H9 (cell line): ENCODE measurements around the gene FOSL2. TPM values are rescaled to one million over a fixed set of nuclear protein-coding genes. Genes with fewer than 3 reads are reported as not detected.

Experiments
- DNase-seq: peaks from one replicate; pipeline ENCODE4 v3.0.0-alpha.2; 2017
- H2AFZ ChIP-seq: one replicate; pipeline ENCODE4 v1.6.1; 2013; ENCODE audit warnings: mild to moderate bottlenecking, low read length, control low read depth, moderate library complexity
- H2AK5ac ChIP-seq: 2 replicates; pipeline ENCODE4 v1.6.1; 2013; ENCODE audit warnings: low read length, control low read depth, mixed read lengths; ENCODE audit not compliant: insufficient read length
- H2BK120ac ChIP-seq: one replicate; pipeline ENCODE4 v1.6.1; 2013; ENCODE audit warnings: low read depth, mild to moderate bottlenecking, low read length, control low read depth, inconsistent platforms; ENCODE audit not compliant: poor library complexity, severe bottlenecking
- H2BK12ac ChIP-seq: 2 replicates; pipeline ENCODE4 v1.6.1; 2013; ENCODE audit warnings: low read length, control low read depth, mixed read lengths, low read depth; ENCODE audit not compliant: insufficient read length
- H2BK15ac ChIP-seq: 2 replicates; pipeline ENCODE4 v1.6.1; 2013; ENCODE audit warnings: low read depth, low read length, control low read depth
- H2BK20ac ChIP-seq: one replicate; pipeline ENCODE4 v1.6.1; 2013; ENCODE audit warnings: low read depth, mild to moderate bottlenecking, low read length, control low read depth, inconsistent platforms; ENCODE audit not compliant: poor library complexity, severe bottlenecking
- H2BK5ac ChIP-seq: 2 replicates; pipeline ENCODE4 v1.6.1; 2013; ENCODE audit warnings: low read length, control low read depth, mixed read lengths; ENCODE audit not compliant: insufficient read length
- H3K14ac ChIP-seq: 2 replicates; pipeline ENCODE4 v1.6.1; 2013; ENCODE audit warnings: low read length, control low read depth; ENCODE audit not compliant: insufficient read depth
- H3K18ac ChIP-seq: 2 replicates; pipeline ENCODE4 v1.6.1; 2013; ENCODE audit warnings: low read depth, mild to moderate bottlenecking, mixed read lengths, low read length, control low read depth; ENCODE audit not compliant: insufficient read length
- H3K23ac ChIP-seq: 2 replicates; pipeline ENCODE4 v1.6.1; 2013; ENCODE audit warnings: low read length, control low read depth, mixed read lengths, low read depth; ENCODE audit not compliant: insufficient read length
- H3K23me2 ChIP-seq: 2 replicates; pipeline ENCODE4 v1.6.1; 2013; ENCODE audit warnings: low read depth, mild to moderate bottlenecking, mixed read lengths, low read length, control low read depth; ENCODE audit not compliant: insufficient read length, poor library complexity, severe bottlenecking
- H3K27ac ChIP-seq: 2 replicates; pipeline ENCODE4 v1.5.1; 2013; ENCODE audit warnings: low read length, control low read depth, mixed read lengths, low read depth; ENCODE audit not compliant: insufficient read length
- H3K27me3 ChIP-seq: 2 replicates; pipeline ENCODE4 v1.6.1; 2013; ENCODE audit warnings: low read length, control low read depth, inconsistent platforms; ENCODE audit not compliant: insufficient read depth
- H3K4ac ChIP-seq: 2 replicates; pipeline ENCODE4 v1.6.1; 2013; ENCODE audit warnings: low read depth, mild to moderate bottlenecking, control low read depth, inconsistent platforms, low read length, moderate library complexity
- H3K4me1 ChIP-seq: 2 replicates; pipeline ENCODE4 v1.6.1; 2013; ENCODE audit warnings: low read length, control low read depth, inconsistent platforms; ENCODE audit not compliant: insufficient read depth
- H3K4me2 ChIP-seq: 2 replicates; pipeline ENCODE4 v1.6.1; 2013; ENCODE audit warnings: low read length, control low read depth, mixed read lengths; ENCODE audit not compliant: insufficient read length, insufficient read depth
- H3K56ac ChIP-seq: 2 replicates; pipeline ENCODE4 v1.6.1; 2013; ENCODE audit warnings: low read depth, mild to moderate bottlenecking, mixed read lengths, low read length, control low read depth; ENCODE audit not compliant: insufficient read length
- H3K79me1 ChIP-seq: 2 replicates; pipeline ENCODE4 v1.6.1; 2013; ENCODE audit warnings: low read depth, mild to moderate bottlenecking, moderate library complexity, low read length, control low read depth, inconsistent platforms; ENCODE audit not compliant: insufficient read depth, poor library complexity, severe bottlenecking
- H3K79me2 ChIP-seq: 2 replicates; pipeline ENCODE4 v1.6.1; 2013; ENCODE audit warnings: low read length, control low read depth, inconsistent platforms; ENCODE audit not compliant: insufficient read depth
- H3K9ac ChIP-seq: 2 replicates; pipeline ENCODE4 v1.6.1; 2013; ENCODE audit warnings: low read length, control low read depth, mixed read lengths; ENCODE audit not compliant: insufficient read length; ENCODE audit errors: extremely low read depth
- H3K9me3 ChIP-seq: one replicate; pipeline ENCODE4 v1.6.1; 2013; ENCODE audit warnings: low read depth, low read length, inconsistent platforms; ENCODE audit not compliant: control insufficient read depth
- H3T11ph ChIP-seq: one replicate; pipeline ENCODE4 v1.6.1; 2013; ENCODE audit warnings: mild to moderate bottlenecking, low read length, control low read depth, inconsistent platforms
- H4K20me1 ChIP-seq: one replicate; pipeline ENCODE4 v1.6.1; 2013; ENCODE audit not compliant: control insufficient read depth, insufficient read length, insufficient read depth
- H4K5ac ChIP-seq: 2 replicates; pipeline ENCODE4 v1.6.1; 2013; ENCODE audit warnings: low read depth, mild to moderate bottlenecking, mixed read lengths, low read length, control low read depth; ENCODE audit not compliant: insufficient read length
- H4K8ac ChIP-seq: replicated peaks from 2 replicates; pipeline ENCODE4 v1.6.1; 2013; ENCODE audit warnings: low read length, control low read depth, mixed read lengths, low read depth; ENCODE audit not compliant: insufficient read length
- H4K91ac ChIP-seq: 2 replicates; pipeline ENCODE4 v1.6.1; 2013; ENCODE audit warnings: low read depth, mild to moderate bottlenecking, moderate library complexity, mixed read lengths, low read length, control low read depth; ENCODE audit not compliant: insufficient read length
- H3K27ac Mint-ChIP-seq, 3 experiments: 2 replicates in 2 of 3; 3 replicates in 1 of 3; pipeline ENCODE4 v1.8.0; 2020 to 2021; ENCODE audit warnings: mixed read lengths in 3 of 3, mild to moderate bottlenecking in 1 of 3, moderate library complexity in 1 of 3
- H3K27me3 Mint-ChIP-seq: 2 replicates; pipeline ENCODE4 v1.8.0; 2021; ENCODE audit warnings: low read depth, mild to moderate bottlenecking, moderate library complexity, mixed read lengths
- H3K36me3 Mint-ChIP-seq, 3 experiments: 2 replicates in 2 of 3; 3 replicates in 1 of 3; pipeline ENCODE4 v1.8.0; 2020 to 2021; ENCODE audit warnings: low read depth in 3 of 3, mixed read lengths in 3 of 3; ENCODE audit not compliant: insufficient read depth in 1 of 3
- H3K4me1 Mint-ChIP-seq, 2 experiments: 2 replicates each; pipeline ENCODE4 v1.8.0; 2020; ENCODE audit warnings: mixed read lengths in 2 of 2
- H3K4me3 Mint-ChIP-seq, 2 experiments: 2 replicates in 1 of 2; 3 replicates in 1 of 2; pipeline ENCODE4 v1.8.0; 2020 to 2021; ENCODE audit warnings: mild to moderate bottlenecking in 2 of 2, mixed read lengths in 2 of 2, moderate library complexity in 1 of 2
- H3K9me3 Mint-ChIP-seq, 2 experiments: 2 replicates in 1 of 2; 3 replicates in 1 of 2; pipeline ENCODE4 v1.8.0; 2020; ENCODE audit warnings: mild to moderate bottlenecking in 2 of 2, mixed read lengths in 2 of 2, moderate library complexity in 1 of 2
- WGBS: extraction: QIAGEN DNeasy Blood & Tissue Kit; methylation state at CpG from one replicate; pipeline ENCODE4 v1.1.7; 2013; ENCODE audit warnings: missing lambda C conversion rate, low lambda C conversion rate, mixed read lengths; ENCODE audit not compliant: insufficient read length; ENCODE audit errors: extremely low coverage; 5-methylcytosine and 5-hydroxymethylcytosine counted together
- total RNA-seq: library from RNA; stranded (reverse); gene quantifications from 2 replicates; pipeline ENCODE4 v1.2.1, GENCODE V29; 2021
- TF ChIP-seq, protein P1 (sequence below): fragments of 200-600 bp; sonication (generic); conservative IDR thresholded peaks from 3 replicates; pipeline ENCODE4 v1.8.0; 2021; ENCODE audit warnings: antibody characterized with exemption, mild to moderate bottlenecking

Gene FOSL2
- total RNA-seq, 1 experiment from 2014 or later = 7.4 TPM

DNA sequence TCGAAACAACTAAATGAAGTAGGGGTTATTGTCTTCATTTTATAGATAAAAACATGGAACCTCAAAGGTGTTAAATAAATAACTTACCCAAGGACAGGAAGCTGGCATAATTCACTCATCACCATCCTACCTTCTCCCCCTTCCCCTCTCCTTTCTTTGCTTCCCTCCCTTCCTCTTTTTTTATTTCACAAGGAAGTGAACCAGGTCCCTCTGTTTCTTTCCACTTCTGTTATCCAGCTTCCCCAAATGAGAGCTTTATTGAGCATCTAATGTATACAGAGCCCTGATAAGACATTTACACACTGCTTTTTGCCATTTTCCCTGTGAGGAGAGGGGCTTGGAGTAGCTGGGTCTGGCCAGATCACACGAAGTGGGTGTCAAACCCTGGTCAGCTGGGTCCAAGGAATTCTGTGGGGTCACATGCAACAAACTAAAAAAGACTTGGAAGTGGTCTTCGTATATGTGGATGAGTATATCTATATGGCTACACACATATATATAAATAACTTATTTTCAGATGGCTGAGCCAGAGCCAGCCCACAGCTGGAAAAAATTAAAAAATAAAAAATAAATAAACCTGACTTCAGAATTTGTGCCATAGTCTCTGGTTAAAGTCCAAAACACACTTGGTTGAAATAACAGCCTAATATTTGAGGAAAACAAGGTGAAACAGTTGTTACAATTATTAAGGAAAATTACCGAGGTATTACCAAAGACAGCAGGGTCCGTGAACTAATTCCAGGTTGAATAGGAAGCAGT is 49.3 kb upstream of the FOSL2 start:
- Histone ChIP-seq H3K79me2 (no peaks in the 10 kb centered on the region), H3K4me2 (no peak overlapping the region), H3K56ac (no peak overlapping the region), H3K23ac (no peak overlapping the region), H4K91ac (no peak overlapping the region), H2BK20ac (no peak overlapping the region), H4K20me1 (no peaks in the 10 kb centered on the region), H2BK15ac (no peak overlapping the region), H3K18ac (no peak overlapping the region), H4K8ac (no peak overlapping the region), H2AFZ (no peak overlapping the region), H3K27ac (no peak overlapping the region), H3K9ac (no peak overlapping the region), H3K4ac (no peak overlapping the region), H2AK5ac (no peak overlapping the region), H3K4me1 (no peaks in the 10 kb centered on the region), H3K23me2 (no peaks in the 10 kb centered on the region), H2BK5ac (no peak overlapping the region), H2BK12ac (no peak overlapping the region), H3K79me1 (no peaks in the 10 kb centered on the region), H3K14ac (no peak overlapping the region), H3K9me3 (no peaks in the 10 kb centered on the region), H2BK120ac (no peak overlapping the region), H3T11ph (no peak overlapping the region), H4K5ac (no peak overlapping the region), H3K27me3 (no peaks in the 10 kb centered on the region)
- H3K9me3 Mint-ChIP-seq = no peaks in the 10 kb centered on the region
- no peak overlapping the region for H3K4me3 Mint-ChIP-seq
- H3K27me3 Mint-ChIP-seq = no peaks in the 10 kb centered on the region
- H3K27ac Mint-ChIP-seq = peak overlapping the region in 1 of 3 experiments; percentile 79; a peak in 1 of 7 replicates
- peaks cover 25 to 39% of the 10 kb centered on the region in 2 experiments for H3K4me1 Mint-ChIP-seq
- H3K36me3 Mint-ChIP-seq = no peaks in the 10 kb centered on the region
- TF ChIP-seq, protein P1, sequence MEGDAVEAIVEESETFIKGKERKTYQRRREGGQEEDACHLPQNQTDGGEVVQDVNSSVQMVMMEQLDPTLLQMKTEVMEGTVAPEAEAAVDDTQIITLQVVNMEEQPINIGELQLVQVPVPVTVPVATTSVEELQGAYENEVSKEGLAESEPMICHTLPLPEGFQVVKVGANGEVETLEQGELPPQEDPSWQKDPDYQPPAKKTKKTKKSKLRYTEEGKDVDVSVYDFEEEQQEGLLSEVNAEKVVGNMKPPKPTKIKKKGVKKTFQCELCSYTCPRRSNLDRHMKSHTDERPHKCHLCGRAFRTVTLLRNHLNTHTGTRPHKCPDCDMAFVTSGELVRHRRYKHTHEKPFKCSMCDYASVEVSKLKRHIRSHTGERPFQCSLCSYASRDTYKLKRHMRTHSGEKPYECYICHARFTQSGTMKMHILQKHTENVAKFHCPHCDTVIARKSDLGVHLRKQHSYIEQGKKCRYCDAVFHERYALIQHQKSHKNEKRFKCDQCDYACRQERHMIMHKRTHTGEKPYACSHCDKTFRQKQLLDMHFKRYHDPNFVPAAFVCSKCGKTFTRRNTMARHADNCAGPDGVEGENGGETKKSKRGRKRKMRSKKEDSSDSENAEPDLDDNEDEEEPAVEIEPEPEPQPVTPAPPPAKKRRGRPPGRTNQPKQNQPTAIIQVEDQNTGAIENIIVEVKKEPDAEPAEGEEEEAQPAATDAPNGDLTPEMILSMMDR = no peak
- DNase-seq = no peak
- no CpG with 5 or more reads among the region's 5 CpGs for WGBS
